Measurements from ENCODE around the gene IMMT.
A peak's percentile ranks its signal among the peaks of the same experiment; 100 is the strongest.

IMMT gene

DNA sequence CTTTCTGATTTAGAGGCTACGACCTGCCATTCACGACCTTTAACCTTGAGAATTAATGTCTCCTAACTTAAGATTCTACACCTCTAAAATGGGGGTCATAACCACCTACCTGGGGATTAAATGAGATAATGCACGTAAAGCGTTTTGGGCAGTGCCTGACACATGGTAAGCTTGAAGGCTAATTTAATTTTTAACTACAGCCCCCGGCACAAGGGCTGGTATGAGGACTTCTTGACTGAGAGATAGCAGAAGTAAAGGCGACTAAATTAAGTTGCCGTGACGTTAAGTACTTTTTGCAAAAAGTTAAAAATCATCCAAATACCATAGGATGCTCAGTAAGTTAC lies 4.5 kb upstream of the IMMT start:
- Mint-ChIP-seq H3K27ac (peak overlapping the region; percentile 97), H3K4me1 (peaks cover 53% of the 10 kb centered on the region), H3K9me3 (no peaks in the 10 kb centered on the region), H3K27me3 (no peaks in the 10 kb centered on the region), H3K4me3 (peak overlapping the region; percentile 99), H3K36me3 (ENCODE audit: low read depth) (peaks cover 9% of the 10 kb centered on the region)
- ATAC-seq: no peak
- DNase-seq: no peak

DNA sequence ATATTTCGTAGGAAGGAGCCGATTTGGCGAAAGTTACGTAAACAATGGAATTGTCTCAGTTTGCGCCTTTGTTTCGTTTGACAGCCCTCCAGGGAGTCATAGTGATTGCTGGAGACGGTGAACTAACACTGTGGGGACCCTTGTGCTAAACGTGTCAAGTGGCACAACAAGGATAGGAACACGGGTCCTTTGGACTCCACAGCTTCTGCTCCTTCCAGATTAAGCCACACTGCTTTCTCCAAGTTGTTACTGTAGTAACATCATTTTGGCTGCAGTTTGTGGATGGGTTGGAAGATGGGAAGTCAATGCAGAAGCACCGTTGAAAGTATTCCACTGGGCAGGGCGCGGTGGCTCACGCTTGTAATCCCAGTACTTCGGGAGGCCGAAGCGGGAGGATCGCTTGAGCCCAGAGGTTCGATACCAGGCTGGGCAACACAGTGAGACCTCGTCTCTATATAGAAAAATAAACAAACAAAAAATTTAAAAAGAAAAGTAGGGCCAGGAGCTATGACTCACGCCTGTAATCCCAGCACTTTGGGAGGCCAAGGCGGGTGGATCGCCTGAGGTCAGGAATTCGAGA lies 636 bp upstream of the IMMT start:
- H3K4me1 Mint-ChIP-seq: peaks cover 59% of the 10 kb centered on the region
- H3K9me3 Mint-ChIP-seq: no peaks in the 10 kb centered on the region

DNA sequence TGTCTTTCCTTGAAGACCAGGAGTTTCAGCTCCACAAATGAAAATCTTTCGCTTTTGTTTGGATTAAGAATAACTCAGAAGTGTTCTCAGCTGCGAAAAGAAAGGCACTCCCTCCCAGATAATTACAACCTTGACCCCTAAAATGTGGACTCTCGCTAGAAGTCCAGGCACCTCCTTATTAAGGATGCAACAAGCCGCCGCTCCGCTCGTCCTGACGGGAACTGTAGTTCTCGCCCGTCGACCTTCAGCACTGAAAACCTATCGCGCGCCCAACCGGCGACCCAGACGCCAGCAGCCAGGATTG lies 559 bp downstream of the IMMT start:
- peak overlapping the region; percentile 95 for H3K4me3 Mint-ChIP-seq
- ATAC-seq: no peak
- peak overlapping the region; percentile 93 for H3K27ac Mint-ChIP-seq
- DNase-seq: no peak
- H3K9me3 Mint-ChIP-seq: no peaks in the 10 kb centered on the region
- H3K27me3 Mint-ChIP-seq: no peaks in the 10 kb centered on the region
- peaks cover 27% of the 10 kb centered on the region for H3K36me3 Mint-ChIP-seq (ENCODE audit: low read depth)
- peaks cover 63% of the 10 kb centered on the region for H3K4me1 Mint-ChIP-seq

More for the DNA sequence above, 636 bp upstream of the IMMT start:
- peak overlapping the region; percentile 95 for H3K4me3 Mint-ChIP-seq
- DNase-seq: no peak
- ATAC-seq: no peak
- no peaks in the 10 kb centered on the region for H3K27me3 Mint-ChIP-seq
- peaks cover 18% of the 10 kb centered on the region for H3K36me3 Mint-ChIP-seq (ENCODE audit: low read depth)
- H3K27ac Mint-ChIP-seq: peak overlapping the region; percentile 93

DNA sequence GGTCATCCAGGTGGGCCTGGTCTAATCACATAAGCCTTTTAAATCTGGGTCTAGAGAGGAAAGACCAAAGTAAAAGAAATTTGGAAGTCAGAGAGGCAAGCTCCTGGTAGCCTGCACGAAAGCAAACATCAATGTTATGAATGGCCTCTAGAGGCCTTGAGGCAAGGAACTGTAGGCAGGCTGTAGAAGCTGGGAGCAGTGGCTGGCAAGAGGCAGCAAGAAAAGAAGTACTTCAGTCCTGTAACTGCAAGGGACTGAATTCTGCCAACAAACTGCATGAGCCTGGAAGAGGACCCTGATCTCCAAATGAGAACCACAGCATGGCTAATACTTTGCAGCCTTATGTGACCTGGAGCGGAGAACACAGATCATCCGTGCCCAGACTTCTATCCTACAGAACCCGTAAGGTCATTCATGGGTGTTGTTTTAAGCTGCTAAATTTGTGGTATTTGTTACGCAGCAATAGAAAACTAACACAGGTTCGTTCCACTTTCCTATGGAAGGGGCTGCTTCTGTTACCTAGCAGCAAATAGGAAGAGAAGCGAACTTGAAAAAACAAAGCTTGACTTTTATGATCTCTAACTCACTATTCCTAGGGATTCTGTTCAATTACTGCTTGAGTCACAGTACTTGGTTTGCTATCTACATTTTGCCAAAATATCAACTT lies 1.2 kb downstream of the IMMT start:
- H3K27me3 Mint-ChIP-seq: no peaks in the 10 kb centered on the region
- peaks cover 27% of the 10 kb centered on the region for H3K36me3 Mint-ChIP-seq (ENCODE audit: low read depth)
- DNase-seq (no peak), ATAC-seq (no peak)
- no peaks in the 10 kb centered on the region for H3K9me3 Mint-ChIP-seq
- H3K27ac Mint-ChIP-seq: peak overlapping the region; percentile 93
- H3K4me1 Mint-ChIP-seq: peaks cover 63% of the 10 kb centered on the region
- H3K4me3 Mint-ChIP-seq: peak overlapping the region; percentile 95

DNA sequence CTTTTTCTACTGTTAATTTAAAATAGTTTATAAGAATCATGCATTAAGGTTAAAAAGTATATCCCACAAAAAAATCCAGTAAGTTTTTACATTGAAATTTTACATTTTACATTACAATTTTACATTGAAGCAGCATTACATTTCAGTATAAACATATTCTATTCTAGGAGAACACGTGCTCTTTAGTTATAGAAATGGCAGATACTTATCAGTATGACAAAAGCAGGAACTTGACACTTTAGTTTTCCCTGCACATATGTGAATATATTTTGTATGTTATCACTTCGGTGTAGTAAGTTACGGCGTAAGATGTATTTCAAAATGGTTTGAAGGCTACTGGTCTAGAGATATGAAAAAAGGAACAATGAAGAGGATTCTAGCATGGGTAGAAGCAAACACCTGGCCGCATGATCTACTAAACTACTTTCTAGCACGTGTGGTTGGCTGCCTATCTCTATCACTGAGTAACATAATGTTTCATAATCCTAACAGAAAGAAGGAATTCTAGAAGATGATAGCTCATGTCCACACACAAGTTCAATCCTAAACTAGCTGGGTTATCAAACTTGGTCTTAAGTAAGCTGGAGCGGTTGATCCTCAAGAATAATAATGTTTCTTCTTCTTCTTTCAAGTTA lies 5.4 kb downstream of the IMMT start:
- no peak for ATAC-seq
- H3K36me3 Mint-ChIP-seq (ENCODE audit: low read depth): peaks cover 50% of the 10 kb centered on the region
- H3K27me3 Mint-ChIP-seq: no peaks in the 10 kb centered on the region
- H3K4me3 Mint-ChIP-seq: no peak overlapping the region
- H3K9me3 Mint-ChIP-seq: no peaks in the 10 kb centered on the region
- peak overlapping the region; percentile 7 for H3K27ac Mint-ChIP-seq
- peaks cover 81% of the 10 kb centered on the region for H3K4me1 Mint-ChIP-seq
- DNase-seq: no peak

DNA sequence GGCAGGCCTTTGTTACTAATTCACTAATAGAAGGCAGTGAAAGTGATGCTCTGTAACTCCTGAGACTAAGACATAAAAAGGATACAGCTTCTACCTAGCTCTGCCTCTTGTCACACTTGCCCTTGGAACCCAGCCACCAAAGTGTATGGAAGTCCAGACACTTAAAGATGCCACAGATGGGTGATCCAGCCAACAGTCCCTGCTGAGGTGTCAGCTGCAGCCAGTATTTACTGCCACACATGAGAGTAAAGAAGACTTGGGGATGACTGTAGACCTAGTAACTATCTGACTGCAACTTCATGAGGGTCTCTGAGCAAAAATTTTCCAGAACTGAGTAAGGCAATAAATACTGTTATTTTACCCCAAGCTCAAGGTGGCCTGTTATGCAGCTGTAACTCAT lies 8.8 kb downstream of the IMMT start:
- no peaks in the 10 kb centered on the region for H3K27me3 Mint-ChIP-seq
- peaks cover 74% of the 10 kb centered on the region for H3K4me1 Mint-ChIP-seq
- no peaks in the 10 kb centered on the region for H3K9me3 Mint-ChIP-seq
- peak; percentile 72 for ATAC-seq
- peak overlapping the region; percentile 89 for H3K27ac Mint-ChIP-seq
- peak overlapping the region; percentile 15 for H3K4me3 Mint-ChIP-seq
- peaks cover 41% of the 10 kb centered on the region for H3K36me3 Mint-ChIP-seq (ENCODE audit: low read depth)
- no peak for DNase-seq

DNA sequence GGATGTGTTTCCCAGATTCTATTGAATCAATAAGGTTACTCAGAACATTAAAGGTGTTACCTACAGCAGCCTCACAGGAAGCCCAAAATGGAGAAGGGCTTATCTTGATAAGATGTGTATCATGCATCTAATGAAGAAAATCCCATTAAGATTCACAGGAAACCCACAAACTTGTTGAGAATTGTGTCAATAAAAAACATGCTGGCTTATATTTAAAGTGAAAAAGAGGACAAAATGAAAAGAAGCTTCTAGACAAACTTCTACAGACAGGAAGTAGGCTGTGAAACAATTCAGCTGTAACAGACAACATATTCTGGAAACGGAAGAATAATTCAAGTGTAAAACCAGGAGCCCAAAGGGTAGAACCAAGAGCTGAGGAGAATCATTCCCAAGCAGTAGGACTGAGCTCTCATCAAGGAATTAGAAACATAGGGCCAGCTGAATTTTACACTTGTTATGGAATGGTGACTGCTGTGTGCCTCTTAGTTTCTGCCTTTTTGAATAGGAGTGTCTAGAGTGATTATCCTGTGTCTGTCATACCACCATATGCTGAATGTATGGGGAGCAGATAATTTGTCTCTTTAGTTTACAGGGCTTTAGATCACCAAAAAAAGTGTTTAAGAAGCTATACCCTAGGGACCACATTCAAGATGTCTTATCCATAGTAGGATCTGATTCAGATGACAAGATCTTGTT lies 9.6 kb downstream of the IMMT start:
- H3K4me1 Mint-ChIP-seq: peaks cover 70% of the 10 kb centered on the region
- ATAC-seq: peak; percentile 25
- peak overlapping the region; percentile 89 for H3K27ac Mint-ChIP-seq
- H3K27me3 Mint-ChIP-seq: no peaks in the 10 kb centered on the region
- H3K4me3 Mint-ChIP-seq: peak overlapping the region; percentile 21
- no peaks in the 10 kb centered on the region for H3K9me3 Mint-ChIP-seq
- no peak for DNase-seq
- peaks cover 35% of the 10 kb centered on the region for H3K36me3 Mint-ChIP-seq (ENCODE audit: low read depth)

DNA sequence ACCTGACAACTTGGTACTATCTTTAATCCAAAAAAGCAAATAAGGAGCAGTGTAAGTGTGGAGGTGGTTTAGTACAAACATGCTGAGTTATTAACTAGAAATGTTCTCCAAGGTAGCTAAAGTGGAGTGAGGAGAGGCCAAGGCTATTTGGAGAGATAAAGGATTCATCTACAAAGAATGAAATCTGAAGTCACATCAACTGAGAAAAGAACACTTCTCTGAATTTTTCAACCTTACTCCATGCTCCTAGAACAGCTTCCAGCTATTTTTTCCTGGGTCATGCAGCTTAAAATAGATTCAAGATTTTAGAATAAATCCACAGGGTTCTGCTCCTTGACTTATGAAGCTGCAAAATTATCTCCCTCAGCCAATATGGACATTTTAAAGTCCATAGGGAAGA lies 18.7 kb downstream of the IMMT start:
- H3K27me3 Mint-ChIP-seq: no peaks in the 10 kb centered on the region
- peaks cover 59% of the 10 kb centered on the region for H3K36me3 Mint-ChIP-seq (ENCODE audit: low read depth)

DNA sequence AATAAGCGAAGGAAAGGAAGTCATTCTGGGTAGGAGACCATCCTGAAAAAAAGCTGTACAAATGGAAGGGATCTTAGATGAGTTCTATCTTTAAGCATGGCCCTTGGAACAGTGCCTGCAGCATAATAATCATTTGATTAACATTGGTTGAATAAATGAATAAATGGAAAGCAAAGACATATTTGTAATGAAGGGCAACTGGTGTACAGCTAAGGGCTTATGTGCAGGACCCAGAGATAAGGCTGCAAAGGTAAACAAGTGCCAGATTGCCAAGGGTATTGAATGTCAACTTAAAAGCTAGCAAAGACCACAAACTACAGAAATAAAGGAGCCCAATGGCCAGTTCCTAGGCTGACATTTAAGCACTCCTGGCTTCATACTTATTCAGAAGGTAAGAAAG lies 19.4 kb downstream of the IMMT start:
- H3K27me3 Mint-ChIP-seq: no peaks in the 10 kb centered on the region
- no peak overlapping the region for H3K27ac Mint-ChIP-seq
- H3K4me1 Mint-ChIP-seq: peaks cover 11% of the 10 kb centered on the region
- peaks cover 59% of the 10 kb centered on the region for H3K36me3 Mint-ChIP-seq (ENCODE audit: low read depth)
- DNase-seq (no peak), ATAC-seq (no peak)
- no peaks in the 10 kb centered on the region for H3K9me3 Mint-ChIP-seq
- no peak overlapping the region for H3K4me3 Mint-ChIP-seq

More for the DNA sequence above, 18.7 kb downstream of the IMMT start:
- ATAC-seq (no peak), DNase-seq (no peak)
- H3K4me3 Mint-ChIP-seq: no peak overlapping the region
- H3K27ac Mint-ChIP-seq: no peak overlapping the region
- H3K9me3 Mint-ChIP-seq: no peaks in the 10 kb centered on the region
- H3K4me1 Mint-ChIP-seq: peaks cover 11% of the 10 kb centered on the region

DNA sequence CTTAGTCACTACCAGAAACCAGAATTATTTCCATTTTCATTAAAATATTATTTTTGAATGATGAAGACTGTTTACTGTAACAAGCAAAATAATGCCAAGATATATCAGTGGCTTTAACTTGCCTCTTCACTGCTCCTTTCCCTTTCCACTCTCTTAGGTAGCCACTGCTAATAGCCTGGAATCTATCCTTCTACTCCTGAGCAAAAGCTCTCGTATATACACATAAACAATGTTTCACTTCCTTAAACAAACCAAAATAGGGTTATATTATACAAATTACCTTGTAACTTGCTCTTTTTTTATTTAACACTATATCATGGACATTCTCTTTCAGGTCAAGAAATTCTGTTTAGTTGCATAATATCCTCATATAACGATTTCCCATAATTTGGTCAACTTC lies 20.8 kb downstream of the IMMT start:
- Mint-ChIP-seq H3K36me3 (ENCODE audit: low read depth) (peaks cover 61% of the 10 kb centered on the region), H3K9me3 (no peaks in the 10 kb centered on the region), H3K4me1 (peaks cover 11% of the 10 kb centered on the region), H3K4me3 (no peak overlapping the region), H3K27me3 (no peaks in the 10 kb centered on the region), H3K27ac (no peak overlapping the region)
- no peak for ATAC-seq
- no peak for DNase-seq

DNA sequence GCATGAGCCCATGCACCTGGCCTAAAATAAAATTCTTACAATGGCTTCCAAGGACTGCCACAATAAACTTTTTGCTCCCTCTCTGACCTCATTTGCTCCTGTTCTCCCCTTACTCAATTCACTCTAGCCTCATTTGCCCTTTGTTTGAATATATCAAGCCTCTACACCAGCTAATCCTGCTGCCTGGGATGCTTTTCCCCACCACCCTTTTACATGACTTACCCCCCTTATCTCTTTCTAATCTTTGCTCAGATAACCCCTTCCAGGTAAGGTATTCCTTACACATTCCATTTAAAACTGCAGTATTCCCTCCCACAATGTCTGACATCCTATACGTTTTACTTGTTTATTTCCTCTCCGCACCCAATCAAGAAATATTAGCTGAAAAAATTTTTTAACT lies 22.7 kb downstream of the IMMT start:
- Mint-ChIP-seq H3K4me1 (peaks cover 11% of the 10 kb centered on the region), H3K27ac (no peak overlapping the region), H3K36me3 (ENCODE audit: low read depth) (peaks cover 61% of the 10 kb centered on the region), H3K27me3 (no peaks in the 10 kb centered on the region), H3K9me3 (no peaks in the 10 kb centered on the region), H3K4me3 (no peak overlapping the region)
- no peak for ATAC-seq
- no peak for DNase-seq

DNA sequence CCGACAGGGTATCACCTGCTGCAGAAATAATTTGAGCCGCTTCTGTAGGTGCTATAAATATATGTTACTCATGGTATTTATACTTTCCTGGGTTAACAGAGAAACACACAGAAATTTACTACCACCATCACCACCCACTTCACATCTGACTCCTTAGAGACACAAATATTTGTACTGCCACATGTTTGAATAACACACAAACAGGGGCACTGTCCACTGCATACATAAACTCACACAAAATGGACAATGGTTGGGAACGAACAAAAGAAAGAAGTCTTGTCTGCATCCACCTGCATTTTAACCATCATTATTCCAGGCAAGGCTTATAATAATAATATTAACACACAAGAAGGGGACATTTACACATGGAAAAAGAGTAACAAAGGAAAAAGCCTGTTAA lies 24.0 kb downstream of the IMMT start:
- no peak for DNase-seq
- H3K4me3 Mint-ChIP-seq: no peak overlapping the region
- no peak overlapping the region for H3K27ac Mint-ChIP-seq
- H3K9me3 Mint-ChIP-seq: no peaks in the 10 kb centered on the region
- no peaks in the 10 kb centered on the region for H3K27me3 Mint-ChIP-seq
- peaks cover 52% of the 10 kb centered on the region for H3K36me3 Mint-ChIP-seq (ENCODE audit: low read depth)
- H3K4me1 Mint-ChIP-seq: peaks cover 6% of the 10 kb centered on the region
- no peak for ATAC-seq

DNA sequence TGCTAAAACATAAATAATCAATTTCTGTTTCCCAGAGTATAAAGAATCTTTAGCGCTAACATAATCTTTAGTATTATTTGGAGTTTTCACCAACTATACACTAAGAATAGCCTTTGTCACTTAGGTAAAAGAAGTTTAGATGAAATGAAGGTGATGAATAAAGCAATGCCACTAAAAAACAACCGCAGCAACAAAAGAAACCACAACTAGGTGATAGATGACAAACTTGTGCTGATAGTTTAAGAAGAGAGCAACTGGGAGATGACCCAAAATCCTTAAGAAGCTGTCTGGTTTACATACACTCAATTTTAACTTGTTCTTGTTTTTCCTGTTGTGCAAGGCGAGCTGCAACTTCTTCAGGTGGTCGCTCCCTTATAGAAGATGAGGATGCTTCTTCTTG lies 24.8 kb downstream of the IMMT start:
- no peak overlapping the region for H3K27ac Mint-ChIP-seq
- H3K4me1 Mint-ChIP-seq: peaks cover 2% of the 10 kb centered on the region
- ATAC-seq (no peak), DNase-seq (no peak)
- no peaks in the 10 kb centered on the region for H3K27me3 Mint-ChIP-seq
- no peak overlapping the region for H3K4me3 Mint-ChIP-seq
- peaks cover 48% of the 10 kb centered on the region for H3K36me3 Mint-ChIP-seq (ENCODE audit: low read depth)
- no peaks in the 10 kb centered on the region for H3K9me3 Mint-ChIP-seq

DNA sequence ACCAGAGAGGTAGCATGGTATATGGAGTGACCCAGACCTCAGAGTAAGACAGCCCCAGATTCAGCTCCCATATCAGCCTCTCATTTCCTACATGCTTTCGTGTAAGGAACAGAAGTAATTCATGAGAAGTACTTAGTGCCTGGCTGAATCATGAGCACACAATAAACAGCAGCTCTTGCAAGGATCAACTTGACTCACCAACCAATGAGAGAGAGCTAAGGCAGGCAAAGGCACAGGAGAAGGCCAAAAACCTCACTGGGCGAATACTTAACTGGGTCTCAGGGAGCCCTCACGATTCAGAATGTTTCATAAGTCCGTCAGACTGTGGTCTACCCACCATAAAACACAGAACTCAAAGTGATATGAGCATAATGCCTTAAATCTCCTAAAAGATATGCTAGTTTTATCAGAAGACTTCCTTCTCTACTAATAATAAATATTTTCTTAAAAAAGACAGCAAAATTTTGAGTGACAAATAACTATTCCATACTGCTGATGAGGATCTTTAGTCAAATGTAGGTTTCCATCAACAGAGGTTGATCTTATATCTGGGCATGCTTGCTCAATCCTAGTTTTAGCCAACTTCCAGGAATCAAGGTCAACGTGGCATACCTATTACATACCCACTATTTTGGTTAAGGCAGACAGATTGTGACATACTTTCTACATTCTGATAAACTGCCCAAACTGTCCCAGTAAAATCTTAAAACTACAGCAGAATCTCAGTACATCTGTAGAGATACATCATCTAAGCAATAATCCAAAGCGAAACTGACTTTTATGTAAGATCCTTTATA lies 34.9 kb downstream of the IMMT start:
- H3K27ac Mint-ChIP-seq: no peak overlapping the region
- ATAC-seq: no peak
- H3K4me3 Mint-ChIP-seq: no peak overlapping the region

More for the DNA sequence above, 34.9 kb downstream of the IMMT start:
- no peaks in the 10 kb centered on the region for H3K27me3 Mint-ChIP-seq
- no peaks in the 10 kb centered on the region for H3K4me1 Mint-ChIP-seq
- DNase-seq: no peak
- H3K9me3 Mint-ChIP-seq: no peaks in the 10 kb centered on the region
- peaks cover 63% of the 10 kb centered on the region for H3K36me3 Mint-ChIP-seq (ENCODE audit: low read depth)

Measured in activated naive CD8-positive, alpha-beta T cell treated with anti-CD3 and anti-CD28 coated beads, Interleukin-2, amount 50 U/mL, for 24 hours (primary cell).